RKO (cell line): ENCODE data around the gene CHD1L.
"Not testable (repeated sequence)": the region's sequence is repeated elsewhere in the genome, so short reads cannot be mapped to it uniquely, and the experiment has no call there.

Experiments
- DNase-seq: peaks from one replicate; pipeline ENCODE4 v3.0.0-alpha.2; 2016; ENCODE audit warnings: low spot score

Gene CHD1L

DNA sequence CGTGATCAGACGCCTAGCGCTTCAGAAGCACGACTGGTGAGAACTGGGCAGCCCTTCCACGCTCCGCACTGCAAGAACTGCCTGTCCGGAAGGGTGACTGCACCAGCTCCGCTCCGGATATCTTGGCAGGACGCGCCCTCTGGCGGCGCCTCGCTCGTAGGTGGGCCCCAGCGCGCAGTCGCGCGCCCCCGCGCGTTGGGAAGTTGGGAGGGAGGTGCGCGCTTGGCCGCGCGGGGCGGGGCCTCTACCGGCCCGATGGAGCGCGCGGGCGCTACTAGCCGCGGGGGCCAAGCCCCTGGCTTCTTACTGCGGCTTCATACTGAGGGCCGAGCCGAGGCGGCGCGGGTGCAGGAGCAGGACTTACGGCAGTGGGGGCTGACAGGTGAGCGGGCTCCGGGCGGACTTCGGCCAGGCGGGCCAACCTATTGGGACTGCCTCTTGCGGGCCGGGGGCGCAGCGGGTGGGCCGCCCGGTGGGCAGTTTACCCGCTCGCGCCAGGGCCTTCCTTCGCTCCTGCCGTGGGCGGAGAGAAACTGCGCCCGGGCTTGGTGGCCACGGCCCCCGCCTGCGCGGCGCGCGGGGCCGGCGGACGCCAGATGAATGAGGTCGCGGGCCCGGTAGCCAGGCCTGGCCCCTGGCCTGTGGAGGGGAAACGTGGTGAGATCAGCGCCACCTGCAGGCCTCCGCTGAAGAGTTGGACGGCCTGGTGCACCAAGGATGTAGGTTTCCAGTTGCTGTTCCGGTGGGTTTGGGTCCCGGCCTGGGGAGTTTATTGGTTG is at the start of gene CHD1L:
Gene CHD1L, plus strand, starts transcription at position 236 of the 779 bp plus-strand sequence. Its CDS starts 20 bp downstream, at position 256.
- DNase-seq: peak; percentile 97

- not testable (repeated sequence) for DNase-seq
Observed at GRCh38 chr1:147197324-147197723, 45.2 kb upstream of the CHD1L start.

DNA sequence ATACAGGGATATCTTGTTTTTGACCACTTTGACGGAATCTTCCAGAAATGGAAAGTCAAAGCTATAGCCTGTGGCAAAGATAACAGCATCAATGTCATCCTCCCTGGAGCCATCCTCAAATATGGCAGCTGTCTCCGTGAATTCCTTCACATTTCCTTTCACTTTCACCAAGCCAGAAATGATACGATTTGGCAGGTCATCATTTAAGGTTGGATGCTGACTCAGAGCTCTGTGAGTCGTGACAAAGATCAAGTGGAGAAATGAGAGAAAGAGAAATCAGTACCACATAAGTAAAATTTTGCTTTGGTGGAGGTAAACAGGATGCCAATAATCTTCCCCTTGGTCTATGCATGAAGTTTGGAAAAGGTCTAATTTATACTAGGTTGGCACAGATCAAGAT is 41.2 kb upstream of the CHD1L start:
- peak; percentile 25 for DNase-seq

DNA sequence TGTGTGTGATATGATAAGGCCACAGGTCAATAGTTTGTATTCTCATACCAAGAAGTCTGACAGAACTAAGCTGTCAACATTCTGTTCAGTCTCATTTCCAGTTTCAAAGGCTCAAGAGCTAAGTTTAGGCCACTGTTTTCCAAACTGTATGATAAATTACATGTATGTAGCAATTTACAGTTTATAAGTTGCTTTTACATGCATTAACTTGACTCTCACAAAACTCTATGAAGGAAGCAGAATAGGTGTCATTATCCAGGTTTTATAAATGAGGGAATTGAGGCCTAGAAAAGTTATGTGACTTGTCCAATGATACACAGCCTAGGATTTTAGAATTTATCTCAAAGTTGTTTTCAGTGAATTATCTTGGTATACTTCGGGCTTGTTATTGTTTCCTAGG is 40.7 kb upstream of the CHD1L start:
- DNase-seq: no peak

GRCh38 chr1:147202576-147202975 is 39.9 kb upstream of the CHD1L start:
- no peak for DNase-seq

- DNase-seq: no peak
Observed at GRCh38 chr1:147204080-147204479, 38.4 kb upstream of the CHD1L start.

DNA sequence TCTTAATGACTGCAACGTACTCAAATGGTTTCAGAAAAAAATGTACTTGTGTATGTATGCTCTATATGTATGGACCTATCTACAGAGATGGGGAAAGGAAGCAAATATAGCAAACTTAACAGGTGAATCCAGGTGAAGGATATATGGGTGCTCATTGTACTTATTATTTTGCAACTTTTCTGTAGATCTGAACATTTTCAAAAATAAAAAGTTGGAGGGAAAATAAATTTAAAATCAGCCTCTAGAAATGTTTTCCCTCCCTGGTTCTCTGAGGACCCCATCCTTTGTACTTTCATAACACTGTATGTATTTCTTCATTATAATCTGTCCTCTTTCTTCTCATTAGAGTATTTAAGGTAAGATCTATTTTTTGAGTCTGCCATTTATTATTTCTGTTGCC is 35.3 kb upstream of the CHD1L start:
- no peak for DNase-seq

DNA sequence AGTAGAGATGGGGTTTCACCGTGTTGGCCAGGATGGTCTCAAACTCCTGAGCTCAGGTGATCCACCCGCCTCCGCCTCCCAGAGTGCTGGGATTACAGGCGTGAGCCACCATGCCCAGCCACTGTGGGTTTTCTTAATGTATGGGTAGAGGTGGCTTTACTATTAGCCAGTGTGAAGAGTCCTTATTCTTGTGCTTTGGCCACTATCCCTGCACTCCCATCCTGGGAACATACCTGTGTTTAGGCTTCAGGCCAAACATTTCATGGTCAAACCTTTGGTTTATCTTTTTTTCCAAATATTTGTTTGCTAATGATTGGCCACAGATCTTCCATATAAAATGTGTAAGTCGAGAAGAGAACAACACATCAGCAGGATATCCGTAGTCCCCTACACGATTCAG is 33.9 kb upstream of the CHD1L start:
- DNase-seq: no peak

GRCh38 chr1:147209825-147210821 is 32.4 kb upstream of the CHD1L start:
- no peak for DNase-seq

- no peak for DNase-seq
Observed at GRCh38 chr1:147210987-147211386, 31.5 kb upstream of the CHD1L start.

DNA sequence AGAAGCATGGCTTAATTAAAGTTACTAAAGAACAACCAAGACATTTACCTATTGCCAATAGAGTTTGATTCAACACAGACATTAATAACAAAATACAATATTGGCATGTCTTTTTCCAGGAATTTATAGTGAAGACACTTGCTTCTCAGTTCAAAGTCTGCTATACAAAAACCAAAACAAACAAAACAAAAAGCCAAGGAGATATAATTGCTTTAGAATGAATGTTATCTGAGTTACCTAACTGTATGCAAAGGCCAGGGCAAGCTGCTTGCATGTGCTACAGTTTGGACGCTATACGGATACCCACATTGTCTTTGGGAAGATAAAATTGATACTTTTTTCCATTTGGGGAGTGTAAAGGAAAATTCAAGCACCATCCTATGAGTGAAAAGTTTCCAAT is 30.9 kb upstream of the CHD1L start:
- no peak for DNase-seq

DNA sequence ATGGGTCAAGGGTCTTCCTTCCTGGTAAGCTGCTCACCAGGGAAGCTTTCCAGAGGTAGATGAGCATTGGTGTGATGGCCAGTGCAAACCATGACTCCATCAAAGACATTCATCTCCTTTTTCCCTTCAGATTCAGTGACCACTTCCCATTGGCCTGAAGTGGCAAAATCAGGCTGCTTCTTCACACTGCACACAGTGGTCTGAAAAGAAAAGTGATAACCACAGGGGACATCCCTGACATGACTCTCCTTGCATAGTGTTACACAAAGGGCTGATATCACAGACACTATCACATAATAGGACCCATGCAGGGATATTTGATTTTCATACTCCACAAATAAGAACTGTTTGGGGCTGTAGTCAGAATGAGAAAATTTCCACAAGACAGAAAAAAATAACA is 29.2 kb upstream of the CHD1L start:
- no peak for DNase-seq

DNA sequence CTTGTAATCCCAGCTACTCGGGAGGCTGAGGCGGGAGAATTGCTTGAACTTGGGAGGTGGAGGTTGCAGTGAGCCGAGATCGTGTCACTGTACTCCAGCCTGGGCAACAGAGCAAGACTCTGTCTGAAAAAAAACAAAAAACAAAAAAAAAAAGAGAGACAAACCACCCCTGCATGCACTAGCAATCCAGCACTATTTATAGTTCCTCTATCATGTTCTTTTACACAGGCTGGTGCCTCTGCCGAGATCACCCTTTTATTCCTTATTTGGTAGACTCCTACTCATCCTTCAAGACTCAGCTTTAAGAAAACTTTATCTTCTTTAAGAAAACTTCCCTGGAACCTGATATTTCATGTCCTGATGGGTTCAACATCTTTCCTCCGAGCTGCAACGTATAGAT is 28.2 kb upstream of the CHD1L start:
- DNase-seq: no peak

DNA sequence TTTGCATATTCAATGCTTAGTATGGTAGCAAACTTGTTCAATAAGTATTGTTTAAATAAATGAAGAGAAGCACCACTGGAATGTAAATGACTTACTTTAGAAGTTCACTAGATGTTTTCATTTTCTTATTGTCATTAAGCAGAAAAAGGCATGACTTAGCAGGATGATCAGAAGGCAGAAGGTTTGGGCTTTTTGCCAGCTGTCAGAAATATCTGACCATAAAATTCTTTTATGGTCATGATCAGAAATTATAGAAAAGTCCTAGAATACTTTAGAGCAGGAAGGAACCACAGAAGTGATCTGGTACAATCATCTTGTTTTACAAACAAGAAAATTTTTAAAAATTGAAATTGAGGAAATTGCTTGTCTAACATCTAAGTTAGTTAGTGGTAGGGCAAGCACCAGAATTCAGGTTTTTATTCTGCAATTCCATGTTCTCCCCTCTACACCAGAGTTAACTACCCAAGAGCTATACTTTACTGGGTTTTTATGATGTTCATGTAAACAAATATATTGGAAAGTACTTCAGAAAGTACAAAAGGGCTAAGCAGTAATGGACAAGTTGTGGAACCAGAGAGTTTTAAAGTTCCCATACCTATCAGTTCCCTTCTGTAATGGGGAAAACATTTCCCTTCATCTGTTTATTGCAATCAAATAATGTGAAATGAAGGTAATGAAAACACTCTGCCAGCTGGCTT is 27.5 kb upstream of the CHD1L start:
- DNase-seq: no peak

DNA sequence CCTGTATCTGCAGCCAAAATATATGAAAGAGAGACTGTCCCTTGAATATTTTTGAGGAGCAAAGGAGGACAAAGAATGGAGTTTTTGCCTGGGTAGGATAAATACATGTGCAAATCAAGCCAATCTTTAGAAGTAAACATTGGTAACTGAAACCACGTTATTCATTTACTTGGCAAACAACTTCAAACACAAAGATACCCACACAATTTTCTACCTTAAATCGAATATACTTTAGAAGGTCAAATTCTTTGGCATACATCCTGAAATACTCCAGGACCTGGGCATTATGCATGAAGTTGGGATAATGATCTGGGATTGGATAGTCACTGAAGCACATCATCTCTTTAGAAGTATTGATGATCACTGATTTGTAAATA is 27.0 kb upstream of the CHD1L start:
- DNase-seq: no peak

DNA sequence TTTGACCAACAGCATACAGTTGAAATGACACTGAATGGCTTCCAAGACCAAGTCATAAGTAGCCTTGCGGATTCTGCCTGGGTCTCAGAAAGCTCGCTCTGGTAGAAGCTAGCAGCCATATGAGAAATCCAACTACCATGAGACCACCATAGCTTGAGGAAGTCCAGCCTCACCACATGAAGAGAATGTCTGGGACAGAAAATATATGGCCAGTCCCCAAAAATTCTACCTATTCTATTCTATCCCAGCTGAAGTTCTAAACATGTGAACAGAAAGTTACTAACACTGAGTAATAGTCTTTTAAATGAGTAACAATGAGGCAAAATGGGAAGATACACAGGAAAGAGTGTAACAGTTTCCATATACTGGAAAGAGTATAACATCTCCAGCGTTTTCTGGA is 26.4 kb upstream of the CHD1L start:
- no peak for DNase-seq

DNA sequence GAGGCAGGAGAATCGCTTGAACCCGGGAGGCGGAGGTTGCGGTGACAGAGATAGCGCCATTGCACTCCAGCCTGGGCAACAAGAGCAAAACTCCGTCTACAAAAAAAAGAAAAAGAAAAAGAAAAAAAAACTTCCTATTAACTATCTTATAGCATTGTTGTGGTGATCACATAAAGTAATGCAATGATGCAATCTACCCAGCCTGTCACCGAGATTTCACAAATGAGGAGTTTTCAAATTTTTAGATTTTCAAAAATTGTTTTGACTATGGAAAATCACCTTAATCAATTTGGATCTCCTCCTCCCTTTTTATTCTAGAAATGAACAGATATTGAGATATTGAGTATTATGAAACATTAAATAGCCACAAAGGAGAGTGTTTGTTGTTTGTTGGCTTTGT is 25.3 kb upstream of the CHD1L start:
- DNase-seq: no peak

DNA sequence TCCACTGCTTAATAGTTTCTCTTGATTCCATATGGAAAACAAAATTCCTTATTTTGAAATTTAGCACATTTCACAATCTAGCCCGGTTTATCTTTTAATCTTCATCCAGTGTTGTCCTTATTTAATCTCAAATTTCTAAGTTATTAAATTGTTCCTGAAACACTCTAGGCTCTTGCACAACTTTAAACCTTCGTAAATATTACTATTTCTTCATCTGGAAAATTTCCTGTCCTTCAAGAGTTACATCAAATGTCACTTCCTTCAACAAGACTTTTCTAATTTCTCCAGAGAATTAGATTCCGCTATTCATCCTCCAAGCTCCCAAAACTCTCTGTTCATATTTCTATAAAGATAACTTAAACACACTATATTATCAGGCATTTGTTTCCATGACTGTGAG is 23.9 kb upstream of the CHD1L start:
- no peak for DNase-seq

DNA sequence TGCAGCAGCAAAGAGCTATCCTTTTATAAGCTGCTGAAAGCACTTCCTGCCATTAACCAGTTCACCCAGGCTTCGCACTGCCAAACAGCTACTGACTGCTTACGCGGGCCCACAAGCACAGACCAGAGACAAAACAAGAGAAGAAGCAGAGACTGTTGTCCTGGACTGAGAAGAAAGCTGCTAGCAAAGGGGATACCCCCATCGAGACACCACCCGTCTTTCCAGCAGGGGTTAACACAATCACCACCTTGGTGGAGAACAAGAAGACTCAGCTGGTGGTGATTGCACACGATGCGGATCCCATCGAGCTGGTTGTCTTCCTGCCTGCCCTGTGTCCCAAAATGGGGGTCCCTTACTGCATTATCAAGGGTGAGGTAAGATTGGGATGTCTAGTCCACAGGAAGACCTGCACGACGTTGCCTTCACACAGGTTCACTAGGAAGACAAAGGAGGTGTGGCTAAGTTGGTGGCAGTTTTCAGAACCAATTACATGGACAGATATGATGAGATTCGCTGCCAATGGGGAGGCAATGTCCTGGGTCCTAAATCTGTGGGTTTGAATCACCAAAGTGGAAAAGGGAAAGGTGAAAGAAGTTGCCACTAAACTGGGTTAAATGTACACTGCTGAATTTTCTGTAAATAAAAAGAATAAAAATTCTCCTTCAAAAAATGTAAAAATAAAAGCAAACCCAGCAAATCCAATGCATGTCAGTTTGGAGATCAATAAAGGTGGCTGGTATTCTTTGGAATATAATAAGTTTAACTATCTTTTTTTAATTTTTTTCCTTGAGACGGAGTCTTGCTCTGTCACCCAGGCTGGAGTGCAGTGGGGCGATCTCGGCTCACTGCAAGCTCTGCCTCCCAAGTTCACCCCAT is 18.5 kb upstream of the CHD1L start:
- DNase-seq: no peak

DNA sequence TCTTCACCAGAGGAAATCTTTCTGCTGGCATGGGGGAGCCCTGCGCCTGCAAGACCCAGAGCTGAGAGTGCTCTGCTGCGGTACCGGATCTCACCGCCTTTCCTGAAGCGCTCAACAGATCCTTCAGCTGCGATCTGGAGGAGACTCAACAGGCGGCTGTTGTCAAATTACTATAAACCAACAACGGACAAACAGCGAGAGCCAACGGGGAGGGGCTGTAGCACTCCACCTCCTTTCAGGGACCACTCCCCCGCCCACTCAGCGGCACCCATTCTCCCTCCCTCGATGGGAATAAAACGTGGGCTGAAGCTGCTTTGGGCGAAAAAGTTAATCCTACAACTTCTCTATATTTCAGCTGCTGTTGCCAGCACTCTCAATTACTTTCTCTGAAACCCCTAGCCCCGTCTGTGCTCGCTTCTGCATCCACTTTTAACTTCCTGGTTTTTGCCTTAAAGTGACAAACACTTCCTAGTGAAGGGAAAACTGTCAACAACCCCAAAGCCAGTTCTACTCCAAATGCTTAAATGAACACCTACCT is 17.2 kb upstream of the CHD1L start, which contains the start of gene FMO5:
Gene FMO5, minus strand, starts transcription at position 147 of the 538 bp plus-strand sequence. CDS start 310 bp downstream, outside the sequence.
- no peak for DNase-seq

- not testable (repeated sequence) for DNase-seq
Observed at GRCh38 chr1:147231032-147231431, 11.5 kb upstream of the CHD1L start.
